Inflammatory macrophage treated with lipopolysaccharide for 1 hour (primary cell): Measurements from ENCODE around the gene MAIP1.

Experiments used
- DNase-seq, 2 donors: peaks; one replicate each; pipeline ENCODE4 v3.0.0-alpha.2; 2020 to 2022

MAIP1 gene

GRCh38 chr2:199992296-199992695, 36.9 kb downstream of the MAIP1 start:
- no peak for DNase-seq

- no peak for DNase-seq
Observed at GRCh38 chr2:199994371-199994770, 39.0 kb downstream of the MAIP1 start.

- DNase-seq: no peak
Observed at GRCh38 chr2:199994896-199995295, 39.5 kb downstream of the MAIP1 start.

GRCh38 chr2:199997296-199997695, 41.9 kb downstream of the MAIP1 start:
- no peak for DNase-seq

- no peak for DNase-seq
Observed at GRCh38 chr2:199999166-199999565, 43.8 kb downstream of the MAIP1 start.

- no peak for DNase-seq
Observed at GRCh38 chr2:200000444-200001163, 45.2 kb downstream of the MAIP1 start.

- DNase-seq: no peak
Observed at GRCh38 chr2:200003444-200003843, 48.1 kb downstream of the MAIP1 start.

GRCh38 chr2:200005675-200006074, 50.3 kb downstream of the MAIP1 start:
- DNase-seq: no peak

GRCh38 chr2:200007306-200007705, 51.9 kb downstream of the MAIP1 start:
- no peak for DNase-seq

GRCh38 chr2:200012401-200012800, 57.0 kb downstream of the MAIP1 start:
- no peak for DNase-seq
